ENCODE results near the gene TLR5. TPM values are rescaled to one million over a fixed set of nuclear protein-coding genes. Genes with fewer than 3 reads are reported as not detected.

TLR5 gene
- total and polyA plus RNA-seq, 12 donors = 0.45 to 5.0 (median 1.5) TPM

DNA sequence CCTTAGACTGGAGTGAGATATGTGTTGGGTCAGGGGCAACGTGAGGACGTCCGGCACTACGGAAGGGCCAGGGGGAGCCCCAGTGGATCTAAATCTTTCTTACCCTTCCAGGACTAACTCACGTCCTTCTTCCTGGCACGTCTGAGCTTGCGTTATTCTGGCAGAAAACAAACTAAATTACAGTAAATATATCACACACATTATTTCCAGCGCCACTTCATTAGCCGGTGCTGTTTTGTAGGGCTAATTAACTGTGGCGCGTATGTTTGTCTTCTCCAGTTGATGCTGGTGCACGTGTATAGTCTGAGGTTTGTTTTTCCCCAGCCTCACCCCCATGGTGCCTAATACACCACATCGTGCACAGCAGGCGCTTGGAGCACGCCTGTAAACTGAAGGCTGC is 59.2 kb downstream of the TLR5 start:
- ATAC-seq (no peak), DNase-seq (no peak)
- WGBS, 2 donors = 93 to 95% methylated on average over 15 of the region's 15 CpGs
- Histone ChIP-seq H3K27me3 (no peaks in the 10 kb centered on the region), H3K9me3 (no peaks in the 10 kb centered on the region), H3K27ac (no peak overlapping the region), H3K4me3 (no peak overlapping the region), H3K36me3 (no peaks in the 10 kb centered on the region), H3K4me1 (peaks cover 0 to 22% (median 5%) of the 10 kb centered on the region in 9 donors)
- intact Hi-C loops (cut with DNase I) = loop anchor here in 6 of 10 donors (2.0 to 5.0 kb wide), 4 partner anchors 38 to 347 kb away; partner anchors contain the start of gene FAM177B (in 3 of the 6)
- TF ChIP-seq, protein P1, sequence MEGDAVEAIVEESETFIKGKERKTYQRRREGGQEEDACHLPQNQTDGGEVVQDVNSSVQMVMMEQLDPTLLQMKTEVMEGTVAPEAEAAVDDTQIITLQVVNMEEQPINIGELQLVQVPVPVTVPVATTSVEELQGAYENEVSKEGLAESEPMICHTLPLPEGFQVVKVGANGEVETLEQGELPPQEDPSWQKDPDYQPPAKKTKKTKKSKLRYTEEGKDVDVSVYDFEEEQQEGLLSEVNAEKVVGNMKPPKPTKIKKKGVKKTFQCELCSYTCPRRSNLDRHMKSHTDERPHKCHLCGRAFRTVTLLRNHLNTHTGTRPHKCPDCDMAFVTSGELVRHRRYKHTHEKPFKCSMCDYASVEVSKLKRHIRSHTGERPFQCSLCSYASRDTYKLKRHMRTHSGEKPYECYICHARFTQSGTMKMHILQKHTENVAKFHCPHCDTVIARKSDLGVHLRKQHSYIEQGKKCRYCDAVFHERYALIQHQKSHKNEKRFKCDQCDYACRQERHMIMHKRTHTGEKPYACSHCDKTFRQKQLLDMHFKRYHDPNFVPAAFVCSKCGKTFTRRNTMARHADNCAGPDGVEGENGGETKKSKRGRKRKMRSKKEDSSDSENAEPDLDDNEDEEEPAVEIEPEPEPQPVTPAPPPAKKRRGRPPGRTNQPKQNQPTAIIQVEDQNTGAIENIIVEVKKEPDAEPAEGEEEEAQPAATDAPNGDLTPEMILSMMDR (IDR thresholded peaks at IDR 0.05) = no peak

DNA sequence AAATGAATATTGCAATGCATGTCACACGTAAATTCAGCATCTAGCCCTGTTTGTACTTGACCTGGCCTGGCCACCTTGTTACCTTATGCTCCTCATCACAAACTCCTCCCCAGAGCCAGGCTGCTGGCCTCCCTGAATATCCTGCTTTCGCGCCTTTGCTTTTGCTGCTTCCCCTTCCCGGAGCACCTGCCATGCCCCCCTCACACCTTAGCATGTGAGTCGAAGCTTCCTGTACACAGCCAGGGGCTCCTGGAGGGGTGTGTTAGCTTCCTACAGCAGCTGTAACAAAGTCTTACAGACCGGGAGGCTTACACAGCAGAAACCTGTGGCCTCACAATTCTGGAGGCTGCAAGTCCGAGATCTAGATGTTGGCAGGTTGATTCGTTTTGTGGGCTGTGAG is 60.1 kb downstream of the TLR5 start:
- no peaks in the 10 kb centered on the region for H3K9me3 ChIP-seq
- TF ChIP-seq, protein P1 (IDR thresholded peaks at IDR 0.05) = no peak
- 91 to 93% methylated on average over 8 of the region's 8 CpGs for WGBS, 2 donors
- H3K27ac ChIP-seq = no peak overlapping the region
- no peak for ATAC-seq
- H3K4me3 ChIP-seq = no peak overlapping the region
- peaks cover 2 to 30% (median 9%) of the 10 kb centered on the region in 9 donors for H3K4me1 ChIP-seq
- no peaks in the 10 kb centered on the region for H3K36me3 ChIP-seq
- intact Hi-C loops (cut with DNase I) = loop anchor here in 6 of 10 donors (2.0 to 5.0 kb wide), 4 partner anchors 39 to 346 kb away; partner anchors contain the start of gene FAM177B (in 3 of the 6)
- no peak for DNase-seq
- H3K27me3 ChIP-seq = no peaks in the 10 kb centered on the region

DNA sequence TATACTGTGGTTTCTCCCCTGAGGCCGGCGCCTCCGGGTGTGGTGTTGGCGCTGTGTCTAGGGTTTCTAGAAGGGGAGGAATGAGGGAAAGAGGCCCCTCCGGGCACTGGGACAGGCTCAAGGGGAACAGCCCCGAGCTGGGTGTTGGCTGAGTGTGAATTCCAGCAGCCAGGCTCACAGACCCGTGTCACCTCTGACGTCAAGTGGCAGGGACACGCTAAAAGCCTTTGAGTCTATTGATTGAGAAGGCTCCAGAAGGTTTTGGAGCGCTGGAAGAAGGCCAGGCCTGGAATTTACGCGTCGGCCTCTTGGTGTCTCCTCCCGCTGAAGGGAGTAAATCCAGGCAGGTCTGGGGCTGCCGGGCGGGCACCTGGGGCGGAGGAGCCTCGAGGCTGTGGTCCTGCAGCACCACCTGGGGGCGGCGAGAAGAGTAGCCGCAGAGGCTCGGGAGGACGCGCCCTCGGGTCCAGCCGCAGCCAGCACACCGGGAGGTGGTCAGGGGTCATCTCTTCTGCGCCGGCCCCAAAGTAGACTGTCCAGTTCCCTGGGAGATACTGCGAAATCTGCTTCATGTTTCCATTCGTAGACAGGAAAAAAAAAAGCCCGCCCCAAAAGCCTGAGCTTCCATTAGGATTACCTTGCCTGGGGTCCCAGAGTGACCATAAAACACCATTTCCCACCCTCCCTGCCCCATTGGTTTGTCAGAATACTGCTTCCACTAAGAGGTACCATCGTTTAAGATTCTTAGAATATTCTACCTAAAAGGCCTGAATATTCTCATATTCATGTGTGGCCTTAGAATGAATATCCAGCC is 61.7 kb downstream of the TLR5 start:
- peak; percentile 87 to 89 for DNase-seq
- peak overlapping the region; percentile 55 to 85 (median 70) for H3K27ac ChIP-seq
- TF ChIP-seq, protein P1 (IDR thresholded peaks at IDR 0.05) = peak; percentile 94 to 99 (median 97)
- H3K9me3 ChIP-seq = no peaks in the 10 kb centered on the region
- ATAC-seq = peak; percentile 88 to 94 (median 92)
- H3K36me3 ChIP-seq = no peaks in the 10 kb centered on the region
- peaks cover 11 to 38% (median 21%) of the 10 kb centered on the region in 9 donors for H3K4me1 ChIP-seq
- peak overlapping the region in 9 of 10 donors; percentile 25 to 54 (median 45) for H3K4me3 ChIP-seq
- intact Hi-C loops (cut with DNase I) = loop anchor here (1.0 to 5.0 kb wide), 8 partner anchors 41 to 344 kb away; partner anchors contain the start of gene FAM177B (in 2 of the 10)
- H3K27me3 ChIP-seq = no peaks in the 10 kb centered on the region
- WGBS, 2 donors = 2 to 4% methylated on average over 33 of the region's 33 CpGs

DNA sequence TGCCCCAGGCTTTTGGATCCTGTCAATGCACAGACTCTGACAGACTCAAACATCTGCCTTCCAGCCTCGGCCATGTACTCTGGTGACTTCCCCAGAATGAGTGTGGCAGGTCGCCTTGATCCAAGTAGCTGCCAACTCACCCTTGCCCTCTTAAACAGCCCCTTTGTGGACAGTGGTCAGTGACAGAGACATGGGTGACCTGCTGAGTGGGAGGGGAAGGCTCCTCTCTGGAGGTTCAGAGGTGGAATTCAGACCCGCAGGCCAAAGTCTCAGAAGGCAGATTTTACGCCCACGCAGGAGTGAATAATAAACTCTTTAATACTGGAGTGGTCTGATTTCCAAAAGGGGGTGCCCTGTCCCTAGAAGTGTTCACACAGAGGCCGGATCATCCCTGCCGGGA is 63.5 kb downstream of the TLR5 start:
- intact Hi-C loops (cut with DNase I) = loop anchor here in 5 of 10 donors (5.0 to 10.0 kb wide), 6 partner anchors 47 to 155 kb away; no protein-coding TSS in a partner anchor
- 84 to 90% methylated on average over 7 of the region's 7 CpGs for WGBS, 2 donors
- DNase-seq (no peak), ATAC-seq (no peak)
- no peak overlapping the region for H3K4me3 ChIP-seq
- TF ChIP-seq, protein P1 (IDR thresholded peaks at IDR 0.05) = no peak
- peaks cover 16 to 57% (median 37%) of the 10 kb centered on the region in 9 donors for H3K4me1 ChIP-seq
- no peaks in the 10 kb centered on the region for H3K27me3 ChIP-seq
- no peak overlapping the region for H3K27ac ChIP-seq
- no peaks in the 10 kb centered on the region for H3K9me3 ChIP-seq
- H3K36me3 ChIP-seq = no peaks in the 10 kb centered on the region

All from heart right ventricle (tissue), 16 donors.